Common myeloid progenitor, CD34-positive (primary cell): ENCODE data around the gene UBAP1.

Experiments used
- CTCF ChIA-PET: fragments of 350-600 bp; sonication (Branson Sonifier 250); formaldehyde crosslinking; loops from one replicate; lab custom pipeline; 2021; ENCODE audit warnings: antibody characterized with exemption; lab: Charles Lee
- POLR2A ChIA-PET: fragments of 350-600 bp; sonication (Branson Sonifier 250); formaldehyde crosslinking; loops from one replicate; lab custom pipeline; 2021; ENCODE audit warnings: antibody characterized with exemption; lab: Charles Lee
- DNase-seq, 3 donors: peaks; one replicate each; pipeline versions ENCODE4 v3.0.0 to v3.0.0-alpha.2; 2013
- H3K27ac ChIP-seq, 2 experiments: 1 replicate in 1 of 2; 2 replicates in 1 of 2; pipeline ENCODE4 v1.7.0; 2013; ENCODE audit warnings: inconsistent platforms in 2 of 2, low read length in 2 of 2, mild to moderate bottlenecking in 2 of 2, low read depth in 1 of 2, moderate library complexity in 1 of 2; ENCODE audit not compliant: severe bottlenecking in 2 of 2, insufficient read depth in 1 of 2, poor library complexity in 1 of 2
- H3K27me3 ChIP-seq, 5 experiments: replicated peaks in 2 of 5; 1 replicate in 3 of 5; 2 replicates in 2 of 5; pipeline versions ENCODE4 v1.6.1 to v1.7.0; 2013; ENCODE audit warnings: low read length in 4 of 5, mild to moderate bottlenecking in 2 of 5, moderate library complexity in 2 of 5, inconsistent platforms in 1 of 5; ENCODE audit not compliant: insufficient read depth in 5 of 5, control insufficient read depth in 4 of 5
- H3K36me3 ChIP-seq, 4 experiments: 1 replicate in 2 of 4; 2 replicates in 2 of 4; pipeline versions ENCODE4 v1.6.1 to v1.7.0; 2013; ENCODE audit warnings: low read length in 3 of 4, control low read depth in 1 of 4, mild to moderate bottlenecking in 1 of 4; ENCODE audit not compliant: control insufficient read depth in 4 of 4, insufficient read depth in 4 of 4
- H3K4me1 ChIP-seq, 4 experiments: 1 replicate in 3 of 4; 2 replicates in 1 of 4; pipeline versions ENCODE4 v1.6.1 to v1.7.1; 2013; ENCODE audit warnings: low read length in 3 of 4, mild to moderate bottlenecking in 3 of 4, control low read depth in 1 of 4, inconsistent platforms in 1 of 4, moderate library complexity in 1 of 4; ENCODE audit not compliant: control insufficient read depth in 4 of 4, insufficient read depth in 4 of 4; ENCODE audit errors: control extremely low read depth in 1 of 4
- H3K4me3 ChIP-seq, 7 experiments: 1 replicate in 4 of 7; 2 replicates in 3 of 7; pipeline versions ENCODE4 v1.5.1 to v1.7.0; 2013; ENCODE audit warnings: mild to moderate bottlenecking in 7 of 7, low read length in 6 of 7, moderate library complexity in 6 of 7, inconsistent platforms in 2 of 7, low read depth in 2 of 7, control low read depth in 1 of 7; ENCODE audit not compliant: insufficient read depth in 4 of 7, control insufficient read depth in 1 of 7; ENCODE audit errors: extremely low read depth in 1 of 7
- H3K9me3 ChIP-seq, 5 experiments: 1 replicate in 4 of 5; 2 replicates in 1 of 5; pipeline versions ENCODE4 v1.6.1 to v1.7.1; 2013; ENCODE audit warnings: low read length in 4 of 5, mild to moderate bottlenecking in 2 of 5, inconsistent platforms in 1 of 5, low read depth in 1 of 5, moderate library complexity in 1 of 5; ENCODE audit not compliant: control insufficient read depth in 4 of 5, insufficient read depth in 2 of 5; ENCODE audit errors: control extremely low read depth in 1 of 5
- WGBS: methylation state at CpG from one replicate; pipeline ENCODE4 v1.1.5; 2013; ENCODE audit not compliant: insufficient coverage; 5-methylcytosine and 5-hydroxymethylcytosine counted together

UBAP1 gene

DNA sequence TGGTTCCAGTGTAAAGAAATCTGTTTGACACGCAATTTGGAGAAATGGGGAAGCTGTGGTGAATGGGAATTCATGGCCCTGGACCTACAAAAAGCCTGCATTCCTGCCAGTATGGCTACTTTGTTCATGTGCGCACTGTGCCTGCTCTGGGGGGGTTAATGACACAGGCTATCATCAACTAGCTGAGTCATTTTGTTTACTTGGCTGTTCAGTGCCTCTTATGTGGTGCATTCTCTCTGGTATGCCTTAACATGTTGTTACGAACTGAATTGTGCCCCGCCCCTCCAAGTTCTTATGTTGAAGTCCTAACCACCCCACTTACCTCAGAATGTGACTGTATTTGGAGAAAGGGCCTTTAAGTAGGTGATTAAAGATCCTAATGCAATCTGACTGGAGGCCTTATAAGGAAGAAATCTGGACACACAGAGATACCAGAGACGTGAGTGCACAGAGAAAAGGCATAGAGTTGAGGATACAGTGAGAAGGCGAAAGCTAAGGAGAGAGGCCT, 20.4 kb upstream of the UBAP1 start:
- DNase-seq = peak in 2 of 3 donors; percentile 64 to 70
- Histone ChIP-seq H3K4me1 (peaks cover 0 to 6% (median under 1%) of the 10 kb centered on the region in 4 experiments), H3K4me3 (no peak overlapping the region), H3K9me3 (no peaks in the 10 kb centered on the region), H3K27ac (no peak overlapping the region), H3K36me3 (no peaks in the 10 kb centered on the region), H3K27me3 (no peaks in the 10 kb centered on the region)
- 89% methylated on average over 4 of the region's 6 CpGs for WGBS
- POLR2A ChIA-PET = interaction anchor here (0.5 kb wide), 1 partner anchor 16 kb away, joined by 3 read pairs; no protein-coding TSS in a partner anchor
- CTCF ChIA-PET = interaction anchor here (1.2 to 2.2 kb wide), 3 partner anchors 11 to 13 kb away, joined by 3 to 6 read pairs (median 6); no protein-coding TSS in a partner anchor

DNA sequence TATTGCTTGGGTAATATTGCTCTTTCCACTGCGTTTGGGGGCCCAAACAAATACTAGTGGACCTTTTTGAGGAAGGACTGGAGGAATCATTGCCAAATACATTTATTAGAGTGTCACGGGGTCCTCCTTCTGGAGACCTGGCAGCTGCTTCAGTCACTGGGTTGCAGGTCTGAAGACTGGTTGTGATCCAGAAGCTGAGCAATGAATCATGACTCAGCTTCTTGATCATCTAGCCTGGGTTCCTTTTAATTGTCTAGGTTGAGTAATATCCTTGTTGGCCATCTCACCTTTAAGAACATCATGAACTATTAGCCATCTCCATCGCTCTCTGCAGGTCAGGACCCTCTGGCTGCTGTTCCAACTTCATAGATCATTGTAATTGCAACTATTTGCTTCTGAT, 15.4 kb upstream of the UBAP1 start:
- Histone ChIP-seq H3K9me3 (no peaks in the 10 kb centered on the region), H3K4me3 (no peak overlapping the region), H3K27me3 (no peaks in the 10 kb centered on the region), H3K4me1 (peaks cover 0 to 2% (median 1%) of the 10 kb centered on the region in 4 experiments), H3K36me3 (no peaks in the 10 kb centered on the region), H3K27ac (no peak overlapping the region)
- ChIA-PET CTCF (interaction anchor here (0.9 to 1.1 kb wide), 3 partner anchors 8 to 88 kb away, joined by 3 read pairs; no protein-coding TSS in a partner anchor), POLR2A (interaction anchor here (0.7 kb wide), 1 partner anchor 101 kb away, joined by 3 read pairs; no protein-coding TSS in a partner anchor)
- DNase-seq = peak in 2 of 3 donors; percentile 49 to 59
- WGBS = 89% methylated on average over 3 of the region's 3 CpGs

DNA sequence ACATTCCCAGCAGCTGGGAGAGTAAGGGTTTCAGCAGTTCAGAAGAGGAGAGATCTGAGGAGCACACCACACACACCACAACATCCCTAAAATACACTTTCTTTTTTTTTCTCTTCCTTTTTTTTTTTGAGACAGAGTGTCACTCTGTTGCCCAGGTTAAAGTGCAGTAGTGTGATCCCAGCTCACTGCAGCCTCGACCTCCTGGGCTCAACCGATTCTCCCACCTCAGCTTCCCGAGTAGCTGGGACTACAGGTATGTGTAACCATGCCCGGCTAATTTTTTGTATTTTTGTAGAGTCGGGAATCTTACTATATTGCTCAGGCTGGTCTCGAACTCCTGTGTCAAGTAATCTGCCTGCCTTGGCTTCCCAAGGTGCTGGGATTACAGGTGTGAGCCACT, 9.7 kb upstream of the UBAP1 start:
- Histone ChIP-seq H3K27ac (no peak overlapping the region), H3K36me3 (no peaks in the 10 kb centered on the region), H3K4me1 (peaks cover 0 to 31% (median 11%) of the 10 kb centered on the region in 4 experiments), H3K4me3 (no peak overlapping the region), H3K27me3 (no peaks in the 10 kb centered on the region), H3K9me3 (no peaks in the 10 kb centered on the region)
- ChIA-PET POLR2A (no interaction called here), CTCF (interaction anchor here (1.1 kb wide), 1 partner anchor 23 kb away, joined by 5 read pairs; no protein-coding TSS in a partner anchor)
- 94% methylated on average over 6 of the region's 6 CpGs for WGBS
- DNase-seq = peak in 2 of 3 donors; percentile 34 to 36

DNA sequence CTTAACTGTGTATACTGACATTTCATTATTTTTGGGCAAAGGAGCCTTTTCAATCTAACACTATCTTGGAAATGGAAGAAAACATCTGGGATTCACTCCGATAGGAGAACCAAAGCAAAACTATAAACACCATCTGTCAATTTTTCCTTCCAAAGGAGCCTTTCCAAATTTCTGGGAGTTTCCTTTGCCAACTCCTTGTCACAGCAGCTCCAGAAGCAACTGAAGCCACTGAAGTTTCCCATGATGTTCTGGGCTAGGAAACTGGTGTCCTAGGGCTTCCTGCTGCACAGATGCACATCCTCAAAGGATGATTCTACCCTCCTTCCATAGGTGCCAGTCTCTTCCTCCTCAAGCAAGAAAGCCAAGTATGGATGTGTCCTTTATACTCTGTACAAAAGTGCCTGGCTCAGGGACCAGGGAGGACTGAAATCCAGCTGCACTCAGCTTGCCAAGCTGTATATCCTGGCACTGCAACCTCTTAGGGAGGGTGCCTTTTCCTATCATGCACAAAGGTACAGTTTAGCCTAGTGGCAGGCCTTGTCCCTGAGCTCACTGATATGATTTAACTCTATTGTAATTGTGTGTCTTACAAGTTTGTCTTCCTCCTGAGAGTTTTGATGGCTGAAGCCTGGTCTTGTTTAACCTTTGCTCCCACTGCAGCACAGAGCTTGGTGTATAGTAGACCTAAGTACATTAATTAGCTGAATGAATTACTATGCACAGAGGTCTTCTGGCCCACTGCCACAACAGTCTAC, 8.4 kb upstream of the UBAP1 start:
- Histone ChIP-seq H3K4me3 (no peak overlapping the region), H3K27me3 (no peaks in the 10 kb centered on the region), H3K9me3 (no peaks in the 10 kb centered on the region), H3K4me1 (peaks cover 0 to 39% (median 18%) of the 10 kb centered on the region in 4 experiments), H3K36me3 (no peaks in the 10 kb centered on the region), H3K27ac (no peak overlapping the region)
- peak in 2 of 3 donors; percentile 13 to 14 for DNase-seq
- ChIA-PET POLR2A (no interaction called here), CTCF (interaction anchor here (0.5 to 1.8 kb wide), 5 partner anchors 13 to 370 kb away, joined by 3 to 6 read pairs (median 4); no protein-coding TSS in a partner anchor)
- 100% methylated on average over 1 of the region's 1 CpG for WGBS

DNA sequence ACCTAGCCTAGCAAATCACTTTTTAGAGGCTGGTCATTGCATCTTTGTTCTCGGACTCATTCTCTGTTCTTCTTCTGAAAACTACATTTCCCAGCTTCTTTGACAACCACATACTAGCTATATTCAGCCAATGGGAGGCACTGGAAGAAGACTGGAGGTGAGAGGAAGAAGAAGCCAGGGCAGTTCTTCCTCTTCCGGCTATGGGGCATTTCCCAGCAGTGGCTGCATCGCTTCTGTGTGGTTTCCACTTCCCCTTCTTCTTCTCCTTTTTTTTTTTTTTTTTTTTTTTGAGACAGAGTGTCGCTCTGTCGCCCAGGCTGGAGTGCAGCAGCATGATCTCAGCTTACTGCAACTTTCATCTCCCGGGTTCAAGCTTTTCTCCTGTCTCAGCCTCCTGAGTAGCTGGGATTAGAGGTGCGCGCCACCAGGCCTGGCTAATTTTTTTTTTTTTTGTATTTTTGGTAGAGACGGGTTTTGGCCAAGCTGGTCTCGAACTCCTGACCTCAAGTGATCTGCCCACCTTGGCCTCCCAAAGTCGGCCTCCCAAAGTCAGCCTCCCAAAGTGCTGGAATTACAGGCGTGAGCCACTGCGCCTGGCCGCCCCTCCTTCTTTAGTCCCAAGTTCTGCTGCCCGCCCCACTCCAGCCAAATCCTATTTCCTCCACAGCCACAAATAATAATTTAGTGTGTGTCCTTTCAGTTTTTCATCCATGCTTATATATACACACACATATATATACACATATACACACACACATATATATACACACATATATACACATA, 6.9 kb upstream of the UBAP1 start:
- CTCF ChIA-PET = interaction anchor here (1.1 to 1.8 kb wide), 3 partner anchors 14 to 82 kb away, joined by 4 to 6 read pairs (median 4); no protein-coding TSS in a partner anchor
- no peaks in the 10 kb centered on the region for H3K36me3 ChIP-seq
- H3K9me3 ChIP-seq = no peaks in the 10 kb centered on the region
- DNase-seq = peak; percentile 83 to 91 (median 90)
- POLR2A ChIA-PET = no interaction called here
- 79% methylated on average over 6 of the region's 15 CpGs for WGBS
- H3K4me1 ChIP-seq = peaks cover 0 to 39% (median 22%) of the 10 kb centered on the region in 4 experiments
- no peak overlapping the region for H3K27ac ChIP-seq
- H3K4me3 ChIP-seq = no peak overlapping the region
- H3K27me3 ChIP-seq = no peaks in the 10 kb centered on the region

DNA sequence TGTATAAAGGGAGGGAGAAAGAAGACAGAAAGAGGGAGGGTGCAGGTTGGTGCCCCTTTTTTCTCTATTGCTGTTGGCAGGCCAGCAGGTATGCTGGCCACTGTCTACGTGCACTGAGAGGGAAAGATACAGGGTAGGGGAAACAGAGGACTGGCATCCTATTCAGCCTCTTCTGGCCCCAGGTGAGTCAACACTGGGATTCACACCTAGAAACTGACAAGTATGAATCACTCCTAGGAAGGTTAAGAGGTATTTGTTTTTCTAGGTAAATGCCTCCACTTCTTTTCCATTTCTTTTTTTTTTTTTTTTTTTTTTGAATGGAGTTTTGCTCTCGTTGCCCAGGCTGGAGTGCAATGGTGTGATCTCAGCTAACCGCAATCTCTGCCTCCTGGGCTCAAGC, 2.8 kb upstream of the UBAP1 start:
- Histone ChIP-seq H3K36me3 (no peaks in the 10 kb centered on the region), H3K4me3 (no peak overlapping the region), H3K27ac (no peak overlapping the region), H3K9me3 (no peaks in the 10 kb centered on the region), H3K4me1 (peaks cover 2 to 46% (median 31%) of the 10 kb centered on the region in 4 experiments), H3K27me3 (no peaks in the 10 kb centered on the region)
- no peak for DNase-seq
- 100% methylated on average over 1 of the region's 3 CpGs for WGBS
- ChIA-PET POLR2A (no interaction called here), CTCF (no interaction called here)
